ENCODE data around the gene TSPAN13.

TSPAN13 gene

GRCh38 chr7:16753102-16753931, at the start of gene TSPAN13:
TSS of gene TSPAN13 (plus strand) at chr7:16753755. CDS start at chr7:16753968, 213 bp downstream.
- intact Hi-C loops (cut with DNase I; ENCODE audit: low total_unique reads) = no loop called here
- no peak within 1 kb of the TSS for H3K27ac ChIP-seq
- TF ChIP-seq CTCF (IDR thresholded peaks at IDR 0.05) = no peak
- peak within 1 kb of the TSS; percentile 49 to 65 for H3K4me3 ChIP-seq
- no peaks in the 10 kb centered on the region for H3K9me3 ChIP-seq
- peaks cover 0 to 21% (median 3%) of the 10 kb centered on the region in 4 donors for H3K4me1 ChIP-seq
- DNase-seq = peak; percentile 25 to 68
- H3K36me3 ChIP-seq = no peaks in the 10 kb centered on the region
- H3K27me3 ChIP-seq = peaks cover 0 to 5% of the 10 kb centered on the region in 2 donors

GRCh38 chr7:16708511-16708910, 45.0 kb upstream of the TSPAN13 start:
- Histone ChIP-seq H3K36me3 (peaks cover 8 to 24% (median 20%) of the 10 kb centered on the region in 3 donors), H3K27me3 (no peaks in the 10 kb centered on the region), H3K27ac (no peak overlapping the region), H3K9me3 (no peaks in the 10 kb centered on the region), H3K4me3 (no peak overlapping the region), H3K4me1 (no peaks in the 10 kb centered on the region)
- intact Hi-C loops (cut with DNase I; ENCODE audit: low total_unique reads) = no loop called here
- no peak for DNase-seq
- TF ChIP-seq CTCF (IDR thresholded peaks at IDR 0.05) = no peak

GRCh38 chr7:16708980-16709379, 44.6 kb upstream of the TSPAN13 start:
- Histone ChIP-seq H3K27me3 (no peaks in the 10 kb centered on the region), H3K36me3 (peaks cover 8 to 22% (median 20%) of the 10 kb centered on the region in 3 donors), H3K9me3 (no peaks in the 10 kb centered on the region), H3K4me3 (no peak overlapping the region), H3K27ac (no peak overlapping the region), H3K4me1 (no peaks in the 10 kb centered on the region)
- DNase-seq = no peak
- TF ChIP-seq CTCF (IDR thresholded peaks at IDR 0.05) = no peak
- intact Hi-C loops (cut with DNase I; ENCODE audit: low total_unique reads) = no loop called here

GRCh38 chr7:16710651-16711050, 42.9 kb upstream of the TSPAN13 start:
- Histone ChIP-seq H3K27ac (no peak overlapping the region), H3K4me1 (no peaks in the 10 kb centered on the region), H3K27me3 (no peaks in the 10 kb centered on the region), H3K9me3 (no peaks in the 10 kb centered on the region), H3K4me3 (no peak overlapping the region), H3K36me3 (peaks cover 0 to 14% (median 12%) of the 10 kb centered on the region in 3 donors)
- no peak for TF ChIP-seq CTCF (IDR thresholded peaks at IDR 0.05)
- intact Hi-C loops (cut with DNase I; ENCODE audit: low total_unique reads) = no loop called here
- no peak for DNase-seq

GRCh38 chr7:16711730-16712129, 41.8 kb upstream of the TSPAN13 start:
- Histone ChIP-seq H3K4me1 (no peaks in the 10 kb centered on the region), H3K27ac (no peak overlapping the region), H3K27me3 (no peaks in the 10 kb centered on the region), H3K9me3 (no peaks in the 10 kb centered on the region), H3K4me3 (no peak overlapping the region), H3K36me3 (peaks cover 0 to 3% (median 2%) of the 10 kb centered on the region in 3 donors)
- no peak for TF ChIP-seq CTCF (IDR thresholded peaks at IDR 0.05)
- no peak for DNase-seq
- intact Hi-C loops (cut with DNase I; ENCODE audit: low total_unique reads) = no loop called here

All from tibial artery (tissue), 4 donors.